GM18517 (cell line): ENCODE data around the gene CRNKL1.

Experiments
- ATAC-seq: cut with Tn5 transposase; IDR thresholded peaks from one replicate; pipeline ENCODE4 v1.9.1; 2021; ENCODE audit warnings: mild to moderate bottlenecking, moderate library complexity; ENCODE audit not compliant: unreplicated experiment

The CRNKL1 gene

GRCh38 chr20:20052074-20052970, at the start of gene CRNKL1, which contains the start of gene CFAP61:
TSS of gene CRNKL1 (minus strand) at chr20:20052466. CDS start at chr20:20052342, 124 bp downstream.
TSS of gene CFAP61 (plus strand) at chr20:20052532. CDS start at chr20:20056654, 4,122 bp downstream.
- peak; percentile 94 for ATAC-seq

GRCh38 chr20:20100881-20101280, 48.6 kb upstream of the CRNKL1 start:
- no peak for ATAC-seq

- ATAC-seq: no peak
Measured at GRCh38 chr20:20096421-20096820, 44.2 kb upstream of the CRNKL1 start.

GRCh38 chr20:20095114-20095872, 43.0 kb upstream of the CRNKL1 start:
- no peak for ATAC-seq

- no peak for ATAC-seq
Measured at GRCh38 chr20:20094410-20094809, 42.1 kb upstream of the CRNKL1 start.

GRCh38 chr20:20092827-20093226, 40.6 kb upstream of the CRNKL1 start:
- no peak for ATAC-seq

GRCh38 chr20:20089939-20090338, 37.7 kb upstream of the CRNKL1 start:
- ATAC-seq: no peak

- ATAC-seq: no peak
Measured at GRCh38 chr20:20089018-20089417, 36.8 kb upstream of the CRNKL1 start.

GRCh38 chr20:20085812-20086211, 33.5 kb upstream of the CRNKL1 start:
- no peak for ATAC-seq

- ATAC-seq: no peak
Measured at GRCh38 chr20:20085071-20085470, 32.8 kb upstream of the CRNKL1 start.

GRCh38 chr20:20084296-20084752, 32.1 kb upstream of the CRNKL1 start:
- ATAC-seq: no peak

- no peak for ATAC-seq
Measured at GRCh38 chr20:20083807-20084206, 31.5 kb upstream of the CRNKL1 start.

- ATAC-seq: no peak
Measured at GRCh38 chr20:20079102-20079784, 27.0 kb upstream of the CRNKL1 start.

GRCh38 chr20:20078041-20078440, 25.8 kb upstream of the CRNKL1 start:
- ATAC-seq: no peak

- ATAC-seq: no peak
Measured at GRCh38 chr20:20076297-20077065, 24.2 kb upstream of the CRNKL1 start.

- ATAC-seq: no peak
Measured at GRCh38 chr20:20075032-20075431, 22.8 kb upstream of the CRNKL1 start.

GRCh38 chr20:20073801-20074371, 21.6 kb upstream of the CRNKL1 start:
- ATAC-seq: no peak

- ATAC-seq: no peak
Measured at GRCh38 chr20:20070871-20071726, 18.8 kb upstream of the CRNKL1 start.

GRCh38 chr20:20065361-20065760, 13.1 kb upstream of the CRNKL1 start:
- ATAC-seq: no peak
